Measurements from ENCODE around the gene UBP1. TPM values are rescaled to one million over a fixed set of nuclear protein-coding genes. Genes with fewer than 3 reads are reported as not detected.
A peak's percentile ranks its signal among the peaks of the same experiment; 100 is the strongest.

Gene UBP1
- total and polyA plus RNA-seq, 9 of the 15 experiments (the other 6 are each of a cell fraction or from before 2014, with no cell fraction given) = 13.6 to 143 (median 79.6) TPM

DNA sequence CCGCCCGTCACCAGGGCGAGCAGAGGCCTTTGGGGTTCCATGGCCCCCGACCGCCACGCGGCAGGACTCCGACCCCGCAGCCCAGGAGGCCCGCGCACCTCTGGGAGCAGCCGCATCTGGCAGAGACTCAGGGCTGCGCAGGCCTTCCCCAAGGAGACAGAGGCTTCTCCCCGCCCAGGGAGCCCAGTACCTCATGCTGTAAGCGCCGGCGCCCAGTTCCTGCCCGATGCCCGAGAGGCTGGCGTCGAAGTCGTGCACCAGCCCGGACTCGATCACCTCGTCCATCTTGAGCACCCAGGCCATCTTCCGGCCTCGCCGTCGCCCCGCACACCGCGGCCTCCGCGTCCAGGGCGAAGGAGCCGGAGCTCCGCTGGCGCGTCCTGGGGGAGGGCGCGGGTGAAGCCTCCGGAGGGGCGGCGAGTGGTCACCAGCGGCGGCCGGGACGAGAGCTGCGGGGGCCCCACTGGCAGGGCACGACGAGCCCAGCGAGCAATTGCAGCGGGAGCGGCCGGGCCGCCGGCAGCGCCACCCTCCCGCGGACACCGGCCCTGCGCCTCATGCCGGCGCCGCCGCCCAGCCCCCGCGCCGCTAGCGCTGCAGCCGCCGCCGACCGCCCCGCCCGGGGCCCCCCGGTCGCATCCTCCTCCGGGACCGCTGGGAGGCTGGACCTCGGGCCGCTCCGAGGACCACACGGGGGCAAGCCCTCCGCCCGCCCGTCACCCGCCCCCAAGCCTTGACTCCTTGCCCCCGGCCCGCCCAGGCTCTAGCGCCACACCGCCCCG lies 468 bp downstream of the UBP1 start (continued):
- peak; percentile 88 for TF ChIP-seq CCNT2 (IDR thresholded peaks at IDR 0.05; ENCODE audit: borderline replicate concordance, extremely low read depth, insufficient read length, low read depth, low read length)
- no peak for TF ChIP-seq ZNF133 (CRISPR knock-in tag; IDR thresholded peaks at IDR 0.05)
- TF ChIP-seq FUS (optimal IDR thresholded peaks at IDR 0.05; ENCODE audit: low read depth, low read length) = no peak
- TF ChIP-seq POLR2G (IDR thresholded peaks at IDR 0.05; ENCODE audit: low read depth, low read length) = peak; percentile 88
- peak; percentile 71 for TF ChIP-seq TGIF2 (CRISPR knock-in tag; IDR thresholded peaks at IDR 0.05)
- no peak for TF ChIP-seq TSC22D4 (tag; IDR thresholded peaks at IDR 0.05)
- TF ChIP-seq SNRNP70 (optimal IDR thresholded peaks at IDR 0.05; ENCODE audit: low read depth, low read length) = no peak
- TF ChIP-seq XRCC3 (IDR thresholded peaks at IDR 0.05) = no peak
- no peak for TF ChIP-seq TBP (optimal IDR thresholded peaks at IDR 0.05; ENCODE audit: low read depth, low read length)
- no peak for TF ChIP-seq CHAMP1 (IDR thresholded peaks at IDR 0.05)
- peak; percentile 86 for TF ChIP-seq CTBP1 (IDR thresholded peaks at IDR 0.05; ENCODE audit: borderline replicate concordance)
- TF ChIP-seq FOXJ2 (tag; IDR thresholded peaks at IDR 0.05) = no peak
- TF ChIP-seq, protein P1, sequence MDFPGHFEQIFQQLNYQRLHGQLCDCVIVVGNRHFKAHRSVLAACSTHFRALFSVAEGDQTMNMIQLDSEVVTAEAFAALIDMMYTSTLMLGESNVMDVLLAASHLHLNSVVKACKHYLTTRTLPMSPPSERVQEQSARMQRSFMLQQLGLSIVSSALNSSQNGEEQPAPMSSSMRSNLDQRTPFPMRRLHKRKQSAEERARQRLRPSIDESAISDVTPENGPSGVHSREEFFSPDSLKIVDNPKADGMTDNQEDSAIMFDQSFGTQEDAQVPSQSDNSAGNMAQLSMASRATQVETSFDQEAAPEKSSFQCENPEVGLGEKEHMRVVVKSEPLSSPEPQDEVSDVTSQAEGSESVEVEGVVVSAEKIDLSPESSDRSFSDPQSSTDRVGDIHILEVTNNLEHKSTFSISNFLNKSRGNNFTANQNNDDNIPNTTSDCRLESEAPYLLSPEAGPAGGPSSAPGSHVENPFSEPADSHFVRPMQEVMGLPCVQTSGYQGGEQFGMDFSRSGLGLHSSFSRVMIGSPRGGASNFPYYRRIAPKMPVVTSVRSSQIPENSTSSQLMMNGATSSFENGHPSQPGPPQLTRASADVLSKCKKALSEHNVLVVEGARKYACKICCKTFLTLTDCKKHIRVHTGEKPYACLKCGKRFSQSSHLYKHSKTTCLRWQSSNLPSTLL (IDR thresholded peaks at IDR 0.05) = no peak
- no peak for TF ChIP-seq SMARCE1 (IDR thresholded peaks at IDR 0.05)
- TF ChIP-seq PATZ1 (CRISPR knock-in tag; IDR thresholded peaks at IDR 0.05; ENCODE audit: borderline replicate concordance) = no peak
- TF ChIP-seq THRAP3 (IDR thresholded peaks at IDR 0.05; ENCODE audit: borderline replicate concordance) = no peak
- no peak for TF ChIP-seq LEF1 (IDR thresholded peaks at IDR 0.05)
- TF ChIP-seq MTF1 (CRISPR knock-in tag; IDR thresholded peaks at IDR 0.05; ENCODE audit: borderline replicate concordance) = no peak
- TF ChIP-seq MAFF (IDR thresholded peaks at IDR 0.05; ENCODE audit: low read length) = no peak
- TF ChIP-seq SMC3 (conservative IDR thresholded peaks at IDR 0.05; ENCODE audit: insufficient read depth, low read depth, low read length) = no peak
- no peak for TF ChIP-seq ZNF224 (CRISPR knock-in tag; IDR thresholded peaks at IDR 0.05)
- TF ChIP-seq ZNF384 (IDR thresholded peaks at IDR 0.05; ENCODE audit: low read depth, low read length) = no peak
- TF ChIP-seq XRCC4 (IDR thresholded peaks at IDR 0.05; ENCODE audit: extremely low read depth, insufficient read depth, insufficient read length) = no peak
- TF ChIP-seq MTA1 (IDR thresholded peaks at IDR 0.05; ENCODE audit: borderline replicate concordance) = no peak
- no peak for TF ChIP-seq TAF7 (tag; IDR thresholded peaks at IDR 0.05)
